Iris pigment epithelial cell (primary cell): ENCODE results near the gene MORN3.
"Not testable (repeated sequence)": the region's sequence is repeated elsewhere in the genome, so short reads cannot be mapped to it uniquely, and the experiment has no call there.

Experiments used
- DNase-seq: peaks from one replicate; pipeline ENCODE4 v3.0.0-alpha.2; 2011; ENCODE audit warnings: low read depth

The MORN3 gene

GRCh38 chr12:121638298-121639202, 30.9 kb downstream of the MORN3 start:
- DNase-seq: no peak

- no peak for DNase-seq
Measured at GRCh38 chr12:121637231-121637914, 32.1 kb downstream of the MORN3 start.

DNA sequence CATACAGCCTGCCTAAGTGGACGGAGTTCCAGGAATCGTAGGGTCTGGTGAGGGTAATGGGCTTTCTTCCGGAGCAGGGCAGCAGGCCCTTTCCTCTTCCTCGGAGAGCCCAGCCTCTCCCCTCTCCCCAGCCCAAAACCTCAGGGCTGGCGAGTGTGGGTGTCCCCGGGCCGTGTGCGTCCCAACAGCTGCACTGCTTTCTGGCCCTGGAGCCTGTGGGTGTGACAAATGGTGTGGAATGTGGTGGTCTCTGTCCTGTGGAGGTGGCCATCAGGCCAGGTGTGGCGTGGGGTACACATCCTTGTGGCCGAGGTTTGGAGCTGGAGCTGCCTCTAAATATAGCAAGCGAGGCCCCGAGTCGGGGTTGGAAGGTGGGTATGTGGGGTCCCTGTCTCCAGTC, 34.6 kb downstream of the MORN3 start:
- no peak for DNase-seq

DNA sequence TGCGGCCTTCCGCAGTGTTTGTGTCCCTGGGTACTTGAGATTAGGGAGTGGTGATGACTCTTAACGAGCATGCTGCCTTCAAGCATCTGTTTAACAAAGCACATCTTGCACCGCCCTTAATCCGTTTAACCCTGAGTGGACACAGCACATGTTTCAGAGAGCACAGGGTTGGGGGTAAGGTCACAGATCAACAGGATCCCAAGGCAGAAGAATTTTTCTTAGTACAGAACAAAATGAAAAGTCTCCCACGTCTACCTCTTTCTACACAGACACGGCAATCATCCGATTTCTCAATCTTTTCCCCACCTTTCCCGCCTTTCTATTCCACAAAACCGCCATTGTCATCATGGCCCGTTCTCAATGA, 35.6 kb downstream of the MORN3 start:
- not testable (repeated sequence) for DNase-seq

DNA sequence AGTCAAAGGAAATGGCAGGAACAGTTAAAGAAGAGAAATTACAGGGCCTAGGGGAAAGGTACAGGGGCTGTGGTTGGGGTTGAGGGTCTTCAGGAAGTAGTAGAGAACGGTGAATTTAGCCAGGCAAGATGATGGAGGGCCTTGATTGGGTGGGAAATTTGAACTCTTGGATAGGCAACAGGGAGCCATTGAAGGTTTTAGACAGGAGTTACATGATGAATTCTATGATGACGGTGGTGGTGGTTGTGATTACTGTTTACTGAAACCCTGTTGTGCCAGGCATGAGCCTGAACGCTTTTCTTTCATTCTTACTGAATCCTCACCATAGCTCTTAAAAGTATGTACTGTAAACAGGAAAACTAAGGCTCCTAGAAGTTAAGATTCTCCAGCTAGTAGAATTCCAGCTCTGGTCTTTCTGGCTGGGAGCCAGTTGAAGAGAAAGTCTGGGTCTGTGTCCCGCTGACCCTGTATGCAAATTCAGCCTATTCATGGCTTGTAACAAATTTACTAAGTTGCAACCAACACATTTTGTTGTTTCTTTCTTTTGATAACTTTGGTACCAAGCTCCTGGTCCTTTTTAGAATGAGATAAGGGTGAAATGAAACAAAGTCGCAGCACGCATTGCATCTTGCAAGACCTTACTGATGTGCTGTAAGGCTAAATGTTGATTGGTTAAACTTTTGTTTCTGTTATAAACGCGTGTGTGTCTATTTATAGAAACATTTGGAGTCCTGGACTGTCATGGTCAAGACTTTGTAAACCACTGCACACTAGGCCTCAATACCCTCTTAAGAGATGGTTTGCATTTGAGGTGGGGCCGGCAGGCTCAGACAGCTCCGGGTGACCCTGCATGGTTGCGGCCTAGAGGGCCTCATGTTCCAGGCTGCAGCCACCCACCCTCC, 37.1 kb downstream of the MORN3 start:
- no peak for DNase-seq

GRCh38 chr12:121630791-121631355, 38.6 kb downstream of the MORN3 start:
- DNase-seq: no peak

DNA sequence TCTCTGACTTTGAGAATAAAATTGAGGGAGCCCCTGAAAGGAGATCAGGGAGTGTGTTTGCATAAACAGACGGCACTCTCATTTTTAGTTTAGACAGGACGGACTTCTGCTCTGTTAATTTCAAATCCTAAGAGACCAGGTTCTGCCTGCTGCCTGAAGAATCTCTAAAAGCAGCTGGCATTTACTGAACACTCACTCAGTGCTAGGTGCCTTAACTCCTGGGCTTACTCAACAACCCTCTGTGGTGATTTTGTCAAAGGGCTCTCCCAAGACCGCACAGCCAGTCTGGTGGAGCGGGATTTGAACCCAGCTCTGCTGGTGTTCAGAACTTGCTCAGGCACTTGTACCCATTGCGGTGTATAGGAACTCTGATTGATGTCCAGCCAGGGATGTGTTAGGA, 40.9 kb downstream of the MORN3 start:
- no peak for DNase-seq

DNA sequence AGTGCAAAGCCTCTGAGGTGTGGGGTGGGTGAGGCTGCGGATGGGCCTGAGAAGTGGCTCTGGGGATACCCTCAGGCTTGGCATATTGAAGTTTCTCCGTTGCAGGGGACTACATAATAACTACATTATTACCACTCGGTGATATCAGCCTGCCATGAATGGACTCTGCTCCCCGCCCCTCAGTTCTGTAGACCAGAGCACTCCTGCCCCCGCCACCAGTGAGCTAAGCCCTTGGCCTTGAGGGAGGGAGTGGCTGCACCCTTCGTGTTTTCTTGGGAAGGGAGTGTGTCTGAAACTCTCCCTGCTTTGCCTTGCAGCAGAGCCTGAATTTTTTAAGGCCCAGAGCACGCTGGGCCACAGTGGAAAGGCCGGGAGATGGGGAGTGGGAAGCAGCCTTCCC, 41.4 kb downstream of the MORN3 start:
- DNase-seq: no peak

DNA sequence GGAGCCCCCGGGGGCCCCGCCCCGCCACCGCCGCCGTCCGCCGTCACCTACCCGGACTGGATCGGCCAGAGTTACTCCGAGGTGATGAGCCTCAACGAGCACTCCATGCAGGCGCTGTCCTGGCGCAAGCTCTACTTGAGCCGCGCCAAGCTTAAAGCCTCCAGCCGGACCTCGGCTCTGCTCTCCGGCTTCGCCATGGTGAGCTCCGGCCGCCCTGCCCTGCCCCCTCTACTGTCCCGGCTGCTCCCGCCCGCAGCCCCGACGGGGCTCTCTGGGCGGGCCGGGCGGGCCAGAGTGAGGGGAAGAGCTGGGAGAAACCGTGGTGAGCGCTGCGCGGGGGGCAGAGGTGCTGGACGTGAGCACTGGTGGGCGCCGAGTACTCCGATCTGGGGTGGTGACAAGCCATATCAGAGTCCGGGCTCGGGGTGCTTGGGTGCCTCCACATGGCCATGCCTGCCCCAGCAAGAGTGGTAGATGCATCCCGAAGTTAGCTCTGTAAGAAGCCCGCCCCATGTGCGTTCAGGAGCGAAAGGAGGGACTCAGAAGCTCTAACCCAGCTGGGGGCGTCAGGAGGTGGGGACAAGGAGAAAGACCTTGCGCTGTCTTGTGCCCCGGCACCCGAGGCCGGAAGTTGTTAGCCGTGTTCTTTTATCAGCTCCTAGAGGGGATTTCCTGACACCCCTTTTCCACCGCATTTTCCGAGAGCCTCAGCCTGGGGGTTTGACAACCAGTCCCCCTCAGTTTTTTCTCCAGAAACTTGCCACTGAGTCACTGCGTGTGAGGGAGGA, 42.4 kb downstream of the MORN3 start:
- DNase-seq: peak; percentile 73

GRCh38 chr12:121626087-121626852, 43.2 kb downstream of the MORN3 start, which contains the start of gene ORAI1:
ORAI1 (plus strand) TSS chr12:121626530.
- DNase-seq: peak; percentile 94

DNA sequence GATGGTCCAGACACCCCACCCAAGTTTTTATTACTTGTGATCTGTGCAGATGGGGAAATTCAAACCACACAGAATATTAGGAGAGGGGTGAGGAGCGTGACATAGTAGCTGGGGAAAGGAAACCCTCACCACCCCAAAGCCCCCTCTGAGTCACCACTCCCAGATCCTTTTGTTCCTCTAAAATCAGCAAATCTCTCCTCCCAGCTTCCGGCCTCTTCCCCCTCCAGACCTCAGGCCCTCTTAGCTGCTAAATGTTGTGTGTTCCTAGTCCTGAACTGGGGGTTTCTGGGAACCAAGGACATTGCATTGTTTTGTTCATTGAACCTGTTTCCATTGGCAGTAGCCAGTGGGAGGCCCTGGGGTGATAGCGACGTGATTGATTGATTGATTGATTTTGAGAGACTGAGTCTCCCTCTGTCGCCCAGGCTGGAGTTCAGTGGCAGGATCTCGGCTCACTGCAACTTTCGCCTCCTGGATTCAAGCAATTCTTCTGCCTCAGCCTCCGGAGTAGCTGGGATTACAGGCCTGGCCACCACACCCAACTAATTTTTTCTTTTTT, 49.0 kb downstream of the MORN3 start:
- DNase-seq: no peak

GRCh38 chr12:121618659-121619233, 50.7 kb downstream of the MORN3 start:
- no peak for DNase-seq

- no peak for DNase-seq
Measured at GRCh38 chr12:121614872-121615467, 54.5 kb downstream of the MORN3 start.

- DNase-seq: no peak
Measured at GRCh38 chr12:121613462-121613861, 56.0 kb downstream of the MORN3 start.

DNA sequence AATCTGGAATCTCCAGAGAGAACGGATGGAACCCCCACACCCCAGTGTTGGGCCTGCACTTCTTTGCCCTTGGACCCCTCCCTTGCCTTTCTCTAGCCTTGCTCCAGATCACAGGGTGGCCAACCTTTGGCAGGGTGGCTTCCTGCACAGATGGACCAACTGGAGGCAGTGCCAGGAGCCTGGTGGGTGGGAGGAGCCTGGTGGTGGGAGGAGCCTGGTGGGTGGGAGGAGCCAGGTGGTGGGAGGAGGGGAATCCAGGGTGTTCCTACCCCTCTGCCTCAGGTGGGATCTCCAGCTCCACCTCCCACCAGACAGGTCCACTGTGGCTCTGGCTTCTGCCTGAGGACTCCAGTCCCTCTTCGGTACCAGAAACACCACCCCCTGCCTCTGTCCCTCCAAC, 58.1 kb downstream of the MORN3 start:
- no peak for DNase-seq

GRCh38 chr12:121610239-121611149, 59.0 kb downstream of the MORN3 start:
- DNase-seq: peak; percentile 35

DNA sequence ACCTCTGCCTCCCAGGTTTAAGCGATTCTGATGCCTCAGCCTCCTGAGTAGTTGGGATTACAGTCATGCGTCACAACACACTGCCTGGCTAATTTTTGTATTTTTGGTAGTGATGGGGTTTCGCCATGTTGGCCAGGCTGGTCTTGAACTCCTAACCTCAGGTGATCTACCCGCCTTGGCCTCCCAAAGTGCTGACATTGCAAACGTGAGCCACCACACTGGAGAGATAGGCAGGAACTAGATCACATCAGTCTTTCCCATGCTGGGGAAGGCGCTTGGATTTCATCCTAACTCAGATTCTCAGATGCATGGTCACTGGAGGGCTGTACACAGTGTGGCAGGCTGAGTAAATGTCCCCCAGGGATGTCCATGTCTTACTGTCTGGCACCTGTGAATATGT, 61.2 kb downstream of the MORN3 start:
- DNase-seq: no peak

- DNase-seq: no peak
Measured at GRCh38 chr12:121603581-121603980, 65.9 kb downstream of the MORN3 start.
